GM21390 (cell line): ENCODE data around the gene CDK11A.
"Not testable (repeated sequence)": the region's sequence is repeated elsewhere in the genome, so short reads cannot be mapped to it uniquely, and the experiment has no call there.

Experiments
- ATAC-seq: cut with Tn5 transposase; IDR thresholded peaks from one replicate; pipeline ENCODE4 v1.9.1; 2021; ENCODE audit not compliant: unreplicated experiment

The CDK11A gene

GRCh38 chr1:1684031-1684681 is 40.0 kb downstream of the CDK11A start:
- no peak for ATAC-seq

- ATAC-seq: no peak
These were observed 40.9 kb downstream of the CDK11A start for GRCh38 chr1:1683104-1683905.

GRCh38 chr1:1680912-1681273 is 43.3 kb downstream of the CDK11A start:
- no peak for ATAC-seq

GRCh38 chr1:1680031-1680911 is 43.9 kb downstream of the CDK11A start:
- no peak for ATAC-seq

GRCh38 chr1:1678581-1679380 is 45.4 kb downstream of the CDK11A start:
- peak; percentile 6 for ATAC-seq

GRCh38 chr1:1677718-1678580 is 46.2 kb downstream of the CDK11A start:
- ATAC-seq: peak; percentile 78

GRCh38 chr1:1676087-1676486 is 48.1 kb downstream of the CDK11A start:
- ATAC-seq: not testable (repeated sequence)

GRCh38 chr1:1675218-1675617 is 48.9 kb downstream of the CDK11A start:
- ATAC-seq: not testable (repeated sequence)

- not testable (repeated sequence) for ATAC-seq
These were observed 49.4 kb downstream of the CDK11A start for GRCh38 chr1:1674806-1675205.

- ATAC-seq: no peak
These were observed 51.8 kb downstream of the CDK11A start for GRCh38 chr1:1672181-1672965.

GRCh38 chr1:1671365-1672119 is 52.6 kb downstream of the CDK11A start:
- ATAC-seq: no peak

- no peak for ATAC-seq
These were observed 53.3 kb downstream of the CDK11A start for GRCh38 chr1:1670866-1671265.

- ATAC-seq: no peak
These were observed 54.4 kb downstream of the CDK11A start for GRCh38 chr1:1669468-1670440.

GRCh38 chr1:1666526-1666925 is 57.6 kb downstream of the CDK11A start:
- no peak for ATAC-seq

GRCh38 chr1:1665815-1666251 is 58.3 kb downstream of the CDK11A start:
- ATAC-seq: no peak

GRCh38 chr1:1664941-1665814 is 59.0 kb downstream of the CDK11A start:
- no peak for ATAC-seq
